Measurements from ENCODE around the gene SYTL3.
A peak's percentile ranks its signal among the peaks of the same experiment; 100 is the strongest.

The SYTL3 gene

GRCh38 chr6:158758451-158758860 is 108.6 kb downstream of the SYTL3 start:
- TF ChIP-seq CTCF (IDR thresholded peaks at IDR 0.05; ENCODE audit: insufficient read depth, low read depth, low read length, missing control alignments): no peak
- H3K4me3 ChIP-seq (ENCODE audit: low read length): no peak overlapping the region
- no peak for DNase-seq (ENCODE audit: low read depth)

- no peak overlapping the region for H3K4me3 ChIP-seq (ENCODE audit: low read length)
- no peak for TF ChIP-seq CTCF (IDR thresholded peaks at IDR 0.05; ENCODE audit: insufficient read depth, low read depth, low read length, missing control alignments)
- DNase-seq (ENCODE audit: low read depth): peak; percentile 47
Measured at GRCh38 chr6:158758941-158759479, 109.2 kb downstream of the SYTL3 start.

GRCh38 chr6:158759966-158760617 is 110.2 kb downstream of the SYTL3 start:
- DNase-seq (ENCODE audit: low read depth): no peak
- no peak for TF ChIP-seq CTCF (IDR thresholded peaks at IDR 0.05; ENCODE audit: insufficient read depth, low read depth, low read length, missing control alignments)

GRCh38 chr6:158760618-158761250 is 110.9 kb downstream of the SYTL3 start:
- H3K4me3 ChIP-seq (ENCODE audit: low read length): no peak overlapping the region
- DNase-seq (ENCODE audit: low read depth): peak; percentile 22
- no peak for TF ChIP-seq CTCF (IDR thresholded peaks at IDR 0.05; ENCODE audit: insufficient read depth, low read depth, low read length, missing control alignments)

More at GRCh38 chr6:158759966-158760617, 110.2 kb downstream of the SYTL3 start:
- H3K4me3 ChIP-seq (ENCODE audit: low read length): no peak overlapping the region

GRCh38 chr6:158761746-158762145 is 111.9 kb downstream of the SYTL3 start:
- DNase-seq (ENCODE audit: low read depth): peak; percentile 8
- no peak for TF ChIP-seq CTCF (IDR thresholded peaks at IDR 0.05; ENCODE audit: insufficient read depth, low read depth, low read length, missing control alignments)
- no peak overlapping the region for H3K4me3 ChIP-seq (ENCODE audit: low read length)

- no peak overlapping the region for H3K4me3 ChIP-seq (ENCODE audit: low read length)
- DNase-seq (ENCODE audit: low read depth): peak; percentile 31
- TF ChIP-seq CTCF (IDR thresholded peaks at IDR 0.05; ENCODE audit: insufficient read depth, low read depth, low read length, missing control alignments): no peak
Measured at GRCh38 chr6:158762787-158763433, 113.1 kb downstream of the SYTL3 start.
